Ectodermal cell (in vitro differentiated cells): ENCODE results near the gene OSBPL7.

Source experiments
- H3K27ac ChIP-seq: 2 replicates; pipeline ENCODE4 v1.7.0; 2013; ENCODE audit warnings: mild to moderate bottlenecking, low read depth, low read length; ENCODE audit not compliant: insufficient read depth, poor library complexity, severe bottlenecking
- H3K27me3 ChIP-seq: 2 replicates; pipeline ENCODE4 v1.7.0; 2013; ENCODE audit warnings: mild to moderate bottlenecking, low read length; ENCODE audit not compliant: insufficient read depth, control insufficient read depth, poor library complexity, severe bottlenecking
- H3K36me3 ChIP-seq: one replicate; pipeline ENCODE4 v1.7.0; 2013; ENCODE audit warnings: low read length; ENCODE audit not compliant: control insufficient read depth, insufficient read depth
- H3K4me1 ChIP-seq: one replicate; pipeline ENCODE4 v1.7.0; 2013; ENCODE audit warnings: low read length; ENCODE audit not compliant: control insufficient read depth, insufficient read depth
- H3K4me3 ChIP-seq: 2 replicates; pipeline ENCODE4 v1.7.0; 2013; ENCODE audit warnings: low read depth, low read length, control low read depth; ENCODE audit not compliant: insufficient read depth
- H3K9me3 ChIP-seq: 2 replicates; pipeline ENCODE4 v1.7.0; 2013; ENCODE audit warnings: mild to moderate bottlenecking, low read length, moderate library complexity; ENCODE audit not compliant: control insufficient read depth
- WGBS, 2 experiments: methylation state at CpG; one replicate each; pipeline ENCODE4 v1.1.7; 2013; ENCODE audit warnings: missing lambda C conversion rate in 2 of 2; 5-methylcytosine and 5-hydroxymethylcytosine counted together

Gene OSBPL7

DNA sequence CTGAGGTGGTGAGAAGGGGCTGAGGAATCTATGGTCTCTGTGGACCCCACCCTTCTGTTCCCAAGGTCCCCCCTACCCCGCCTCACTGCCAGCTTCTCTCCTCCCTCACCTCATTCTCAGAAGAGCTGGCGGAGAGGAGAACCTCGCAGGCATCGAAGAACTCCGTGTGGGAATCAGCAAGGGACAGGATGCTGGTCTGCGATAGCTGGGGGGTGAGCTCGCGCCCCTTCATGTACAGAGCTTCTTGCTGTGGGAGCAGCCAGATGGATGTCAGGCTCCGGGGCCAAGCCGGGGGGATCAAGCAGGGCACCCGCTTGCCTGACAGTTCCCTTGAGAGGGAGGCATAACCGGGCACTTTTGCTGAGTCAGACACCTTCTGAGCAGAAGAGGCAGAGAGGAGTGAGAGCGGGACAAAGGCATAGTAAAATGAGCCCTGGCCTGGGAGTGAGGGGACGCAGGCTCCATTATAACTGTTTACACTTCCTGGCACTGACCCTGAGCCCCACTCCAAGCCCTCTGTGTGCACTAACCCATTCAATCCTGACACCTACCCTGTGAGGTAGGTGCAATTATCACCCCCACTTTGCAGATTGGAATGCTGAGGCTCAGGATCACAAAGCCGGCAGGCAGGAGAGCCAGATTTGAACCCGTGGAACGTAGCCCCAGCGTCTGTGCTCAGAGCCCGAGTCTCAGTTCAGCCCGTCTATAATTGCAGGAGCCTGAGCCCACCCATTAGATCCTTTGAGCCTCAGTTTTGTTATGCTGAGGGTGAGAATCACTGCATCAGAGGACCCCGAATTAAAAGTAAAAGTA is 6.3 kb downstream of the OSBPL7 start:
- Histone ChIP-seq H3K27me3 (no peaks in the 10 kb centered on the region), H3K27ac (no peak overlapping the region), H3K36me3 (no peaks in the 10 kb centered on the region), H3K9me3 (no peaks in the 10 kb centered on the region), H3K4me3 (no peak overlapping the region), H3K4me1 (no peaks in the 10 kb centered on the region)
- 91 to 93% methylated on average over 21 of the region's 21 CpGs for WGBS, 2 experiments

DNA sequence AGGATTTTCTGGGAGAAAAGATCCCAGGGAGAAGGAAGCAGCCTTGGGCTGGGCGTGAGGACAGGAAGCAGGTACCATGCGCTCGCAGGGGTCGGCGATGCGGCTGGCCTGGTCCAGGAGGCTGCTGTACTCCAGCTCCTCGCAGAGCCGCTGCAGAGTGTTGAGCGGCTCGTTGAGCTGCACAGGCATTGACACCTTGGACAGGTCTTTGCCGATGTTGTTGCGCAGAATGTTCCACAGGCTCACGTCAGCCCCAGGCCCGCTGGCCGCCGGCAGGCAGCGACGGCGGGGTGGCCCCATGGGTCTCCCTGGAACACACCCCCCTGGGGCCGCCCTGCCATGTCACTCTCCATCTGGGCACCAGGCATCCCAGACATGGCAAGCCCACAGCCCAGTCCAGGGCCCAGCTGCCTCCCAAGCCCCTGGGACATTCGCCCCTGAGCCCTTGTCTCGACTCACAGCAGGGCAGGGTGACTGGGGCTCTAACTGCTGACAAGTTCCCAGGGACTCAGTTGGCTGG is 8.0 kb downstream of the OSBPL7 start:
- no peaks in the 10 kb centered on the region for H3K36me3 ChIP-seq
- H3K4me3 ChIP-seq = no peak overlapping the region
- no peaks in the 10 kb centered on the region for H3K27me3 ChIP-seq
- H3K4me1 ChIP-seq = no peaks in the 10 kb centered on the region
- 94 to 97% methylated on average over 22 of the region's 22 CpGs for WGBS, 2 experiments
- H3K9me3 ChIP-seq = no peaks in the 10 kb centered on the region
- H3K27ac ChIP-seq = no peak overlapping the region

DNA sequence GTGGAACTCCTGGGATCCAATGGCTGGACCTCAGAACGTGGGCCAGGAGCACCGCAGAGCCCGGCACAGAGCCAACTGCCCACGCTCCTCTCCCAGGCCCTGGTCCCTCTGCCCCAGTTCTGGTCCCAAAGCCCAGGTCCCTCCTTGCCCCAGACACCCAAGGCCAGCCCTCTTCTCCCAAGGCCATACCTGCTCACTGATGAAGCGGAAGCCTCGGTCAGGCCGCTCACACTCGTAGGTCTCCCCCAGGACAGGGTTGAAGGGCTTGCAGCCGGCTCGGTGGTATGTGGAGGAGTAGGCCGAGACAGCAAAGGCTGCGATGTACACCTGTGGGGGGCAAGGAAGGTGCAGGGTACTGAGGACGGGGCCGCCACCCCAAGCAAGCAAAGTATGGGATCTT is 8.5 kb downstream of the OSBPL7 start:
- 93 to 96% methylated on average over 14 of the region's 14 CpGs for WGBS, 2 experiments
- Histone ChIP-seq H3K4me3 (no peak overlapping the region), H3K4me1 (no peaks in the 10 kb centered on the region), H3K36me3 (no peaks in the 10 kb centered on the region), H3K27me3 (no peaks in the 10 kb centered on the region), H3K9me3 (no peaks in the 10 kb centered on the region), H3K27ac (no peak overlapping the region)

DNA sequence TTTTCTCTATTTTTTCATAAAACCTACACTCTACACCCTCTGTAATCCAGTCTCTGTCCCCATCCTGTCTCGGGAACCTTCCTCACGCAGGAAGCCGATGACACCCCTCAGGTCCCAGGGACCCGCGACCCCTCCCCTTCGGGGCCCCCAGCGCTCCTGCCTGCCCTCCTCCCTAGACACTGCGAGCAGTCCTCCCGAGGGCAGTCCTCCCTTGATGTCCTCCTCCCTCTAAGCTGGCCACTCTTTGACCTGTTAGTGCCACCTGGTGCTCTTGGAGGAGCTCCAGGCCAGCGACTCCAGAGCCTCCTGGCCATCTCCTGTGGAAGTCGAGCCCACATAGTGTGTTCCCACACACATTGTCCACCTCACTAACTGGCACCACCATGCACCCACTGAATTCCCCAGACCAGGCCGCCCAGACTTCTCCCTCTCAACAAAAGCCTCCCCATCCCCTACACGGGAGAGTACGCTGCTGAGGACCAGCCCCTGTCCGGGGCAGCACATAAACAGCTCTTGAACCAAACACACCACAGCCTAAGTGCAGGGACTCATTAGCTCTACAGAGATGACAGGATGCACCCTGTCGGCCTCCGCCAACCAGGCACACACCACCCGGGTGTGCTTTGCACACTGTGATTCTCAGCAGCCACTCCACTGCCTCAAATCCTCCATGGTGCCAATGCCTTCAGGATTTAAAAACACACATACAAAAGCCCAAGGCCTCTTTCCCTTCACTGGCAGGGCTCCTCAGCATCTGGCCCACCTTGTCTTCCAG is 9.3 kb downstream of the OSBPL7 start:
- Histone ChIP-seq H3K36me3 (no peaks in the 10 kb centered on the region), H3K27me3 (no peaks in the 10 kb centered on the region), H3K4me3 (no peak overlapping the region), H3K4me1 (no peaks in the 10 kb centered on the region), H3K9me3 (no peaks in the 10 kb centered on the region), H3K27ac (no peak overlapping the region)
- 89% methylated on average over 18 of the region's 18 CpGs for WGBS, 2 experiments

DNA sequence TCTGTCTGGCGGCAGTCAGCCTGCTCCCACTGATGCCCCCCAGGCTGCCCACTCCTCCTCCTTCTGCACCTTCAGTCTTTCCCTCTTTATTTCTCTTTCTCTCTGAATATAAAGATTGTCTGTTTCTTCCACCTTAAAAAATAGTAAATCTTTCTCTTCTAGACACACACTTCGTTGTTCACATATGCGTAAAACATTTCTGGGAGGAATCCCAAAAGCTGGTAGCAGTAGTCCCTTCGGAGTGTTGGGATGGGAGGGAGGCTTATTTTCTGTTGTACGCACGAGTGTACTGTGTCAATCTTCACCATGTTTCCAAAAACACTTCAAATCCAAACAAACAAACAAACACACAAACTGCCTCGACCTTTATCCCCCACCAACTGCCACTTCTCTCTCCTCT is 9.9 kb downstream of the OSBPL7 start:
- Histone ChIP-seq H3K36me3 (no peaks in the 10 kb centered on the region), H3K9me3 (no peaks in the 10 kb centered on the region), H3K4me1 (no peaks in the 10 kb centered on the region), H3K27ac (no peak overlapping the region), H3K4me3 (no peak overlapping the region), H3K27me3 (no peaks in the 10 kb centered on the region)
- 78 to 86% methylated on average over 6 to 7 of the region's 7 CpGs for WGBS, 2 experiments

DNA sequence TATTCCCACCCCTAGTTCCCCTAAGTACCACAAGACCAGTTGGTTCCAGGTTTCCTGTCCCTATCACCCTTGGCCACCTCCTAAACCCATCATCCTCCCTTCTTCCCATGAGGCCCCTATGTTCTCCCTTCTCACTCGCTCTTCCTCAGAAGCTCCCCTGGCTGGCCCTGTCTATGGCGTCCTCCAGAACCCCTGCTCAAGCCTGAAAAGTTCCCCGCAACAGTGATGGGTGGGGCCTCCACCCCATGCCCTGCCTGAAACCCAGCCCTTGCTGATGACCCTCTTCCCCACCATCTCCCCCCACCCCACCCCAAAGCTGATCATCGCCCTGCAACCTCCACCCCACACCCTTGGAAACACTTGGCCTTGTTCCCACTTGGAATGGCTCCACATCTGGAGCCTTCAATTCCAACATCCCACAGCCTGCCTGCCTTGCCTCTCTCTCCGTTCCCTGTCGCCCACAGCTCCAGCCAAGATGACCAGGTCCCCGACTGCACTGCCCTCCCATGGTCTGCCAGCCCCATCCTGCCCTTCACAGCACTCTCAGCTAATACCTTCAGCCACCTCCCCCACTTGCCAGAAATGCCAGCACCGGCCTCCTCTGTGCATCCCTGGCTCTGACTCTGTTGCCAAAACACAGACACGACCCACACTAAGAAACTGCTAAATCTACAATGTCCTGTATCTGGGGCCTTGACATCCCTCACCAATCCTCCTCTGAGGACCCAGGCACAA is 10.5 kb downstream of the OSBPL7 start:
- Histone ChIP-seq H3K9me3 (no peaks in the 10 kb centered on the region), H3K36me3 (no peaks in the 10 kb centered on the region), H3K27me3 (no peaks in the 10 kb centered on the region), H3K4me1 (no peaks in the 10 kb centered on the region), H3K4me3 (no peak overlapping the region), H3K27ac (no peak overlapping the region)
- WGBS, 2 experiments = 83 to 85% methylated on average over 9 of the region's 9 CpGs

DNA sequence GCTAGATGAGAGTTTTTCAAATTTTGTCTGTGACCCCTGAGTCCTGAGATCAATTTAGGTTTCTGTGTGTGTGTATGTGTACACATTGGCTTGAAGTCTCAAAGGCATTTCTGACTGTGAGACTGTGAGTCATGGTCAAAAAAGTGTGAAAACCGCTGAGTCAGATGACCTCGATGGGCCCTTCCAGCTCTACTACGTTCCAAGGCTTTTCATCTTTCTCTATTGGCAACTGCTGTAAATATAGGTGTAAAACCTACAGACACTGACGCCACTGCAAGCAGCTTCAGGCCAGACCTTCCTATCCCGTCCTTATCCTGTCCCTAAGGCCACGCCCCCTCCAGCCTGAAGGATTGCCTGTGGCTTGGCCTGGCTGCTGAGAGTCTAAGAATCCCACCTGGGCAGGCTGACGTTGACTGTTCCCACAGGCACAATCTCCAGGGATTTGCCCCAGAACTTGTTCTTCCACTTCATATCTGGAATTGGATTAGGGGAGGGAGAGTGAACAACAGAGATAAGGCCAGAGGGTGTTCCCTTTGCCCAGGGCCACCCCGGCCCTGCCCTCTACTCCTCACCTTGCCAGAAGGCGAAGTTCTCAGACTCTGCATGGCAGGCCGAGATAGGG is 11.3 kb downstream of the OSBPL7 start:
- Histone ChIP-seq H3K4me3 (no peak overlapping the region), H3K27ac (no peak overlapping the region), H3K4me1 (no peaks in the 10 kb centered on the region), H3K36me3 (no peaks in the 10 kb centered on the region), H3K27me3 (no peaks in the 10 kb centered on the region), H3K9me3 (no peaks in the 10 kb centered on the region)
- 69 to 71% methylated on average over 10 of the region's 10 CpGs for WGBS, 2 experiments

DNA sequence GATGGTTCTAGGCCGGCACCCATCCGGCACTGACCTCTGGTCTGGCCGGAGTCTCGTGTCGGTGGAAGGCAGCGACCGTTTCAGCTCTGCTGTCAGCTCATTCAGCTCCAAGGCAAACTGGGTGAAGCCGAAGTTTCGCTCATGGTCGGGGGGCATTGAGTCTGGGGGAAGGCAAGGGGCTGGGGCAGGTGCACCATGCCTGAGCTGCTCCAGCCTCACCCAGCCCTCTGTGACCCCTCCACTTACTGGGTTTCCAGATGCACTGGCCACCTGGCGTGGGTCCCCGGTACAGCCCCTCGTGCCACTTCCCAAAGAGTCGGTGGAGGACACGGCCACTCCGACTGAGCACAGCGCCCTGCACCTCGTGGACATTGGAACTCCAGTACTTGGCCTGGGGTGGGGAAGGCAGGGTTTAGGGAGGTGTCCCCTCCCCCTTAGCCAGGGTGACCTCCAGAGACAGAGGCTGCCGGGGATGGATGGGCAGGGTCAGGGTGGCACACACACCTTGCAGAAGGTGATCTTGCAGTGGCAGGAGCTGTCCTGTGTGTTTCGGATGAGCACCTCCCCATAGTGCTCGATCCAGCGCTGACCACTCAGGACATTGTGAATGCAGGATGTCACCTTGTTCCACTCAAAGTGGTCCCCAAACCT is 12.6 kb downstream of the OSBPL7 start:
- H3K36me3 ChIP-seq = no peaks in the 10 kb centered on the region
- no peaks in the 10 kb centered on the region for H3K9me3 ChIP-seq
- H3K4me1 ChIP-seq = no peaks in the 10 kb centered on the region
- no peak overlapping the region for H3K27ac ChIP-seq
- no peak overlapping the region for H3K4me3 ChIP-seq
- H3K27me3 ChIP-seq = no peaks in the 10 kb centered on the region
- 94 to 97% methylated on average over 22 of the region's 22 CpGs for WGBS, 2 experiments

DNA sequence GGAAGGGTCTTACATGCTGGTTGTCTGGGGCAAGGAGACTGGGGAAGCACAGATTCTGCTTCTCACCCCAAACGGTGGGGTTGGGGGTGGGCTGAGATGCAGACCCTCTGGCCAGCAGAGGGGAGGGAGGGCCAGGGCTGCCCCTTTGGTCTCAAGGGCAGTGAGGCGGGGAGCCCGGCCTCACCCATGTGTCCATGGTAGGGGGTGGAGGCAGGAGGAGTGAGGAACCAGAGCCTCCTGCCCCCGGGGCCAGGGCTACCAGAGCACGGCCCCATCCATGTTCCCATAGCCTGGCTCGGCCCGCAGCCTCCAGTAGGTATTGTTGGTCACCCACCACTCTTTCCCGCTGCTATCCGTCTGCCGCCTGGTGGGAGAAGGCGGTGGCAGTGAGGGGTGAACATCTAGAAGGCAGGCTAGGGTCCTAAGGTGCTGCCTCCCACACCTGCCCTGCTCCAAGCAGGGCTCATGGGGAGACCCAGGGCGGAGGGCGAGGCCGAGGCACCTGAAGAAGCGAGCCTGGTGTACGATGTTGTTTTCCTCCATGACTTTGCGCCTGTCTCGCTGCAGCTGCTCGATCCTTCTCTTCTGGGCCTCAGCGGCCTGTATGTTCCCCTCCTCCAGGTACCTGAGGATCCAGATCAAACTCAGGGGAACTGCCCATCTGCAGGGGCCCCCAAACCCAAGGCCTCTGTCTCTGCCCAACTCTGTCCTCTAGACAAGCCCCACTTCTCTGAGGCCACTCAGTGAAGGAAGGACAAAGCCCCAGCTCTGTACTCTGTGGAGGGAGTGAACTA is 13.4 kb downstream of the OSBPL7 start:
- Histone ChIP-seq H3K27ac (no peak overlapping the region), H3K36me3 (no peaks in the 10 kb centered on the region), H3K9me3 (no peaks in the 10 kb centered on the region), H3K4me3 (no peak overlapping the region), H3K27me3 (no peaks in the 10 kb centered on the region), H3K4me1 (no peaks in the 10 kb centered on the region)
- 93% methylated on average over 20 of the region's 20 CpGs for WGBS, 2 experiments
